ENCODE measurements around the gene TTLL5. TPM values are rescaled to one million over a fixed set of nuclear protein-coding genes. Genes with fewer than 3 reads are reported as not detected.

TTLL5 gene
- total and polyA plus RNA-seq, 2 of the 13 experiments (the other 11 are each of a cell fraction or from before 2014, with no cell fraction given): 11.8 to 18.8 TPM

- FAIRE-seq: no peak
- Histone ChIP-seq H3K4me2 (ENCODE audit: low read depth, low read length) (no peak overlapping the region), H3K9me3 (ENCODE audit: low read length) (no peaks in the 10 kb centered on the region), H3K4me1 (ENCODE audit: insufficient read depth, low read length) (no peaks in the 10 kb centered on the region), H3K27ac (ENCODE audit: extremely low read length, insufficient read depth, low read length) (no peak overlapping the region), H3K4me3 (replicated peaks in 1 of 3; ENCODE audit: insufficient read depth in 1 of 3, low read depth in 2 of 3, low read length in 3 of 3) (no peak overlapping the region), H3K36me3 (replicated peaks in 1 of 2; ENCODE audit: control insufficient read depth in 1 of 2, insufficient read depth in 2 of 2, low read length in 2 of 2) (no peaks in the 10 kb centered on the region), H3K27me3 (ENCODE audit: control insufficient read depth in 1 of 2, insufficient read depth in 2 of 2, low read length in 2 of 2) (no peaks in the 10 kb centered on the region), H2AFZ (ENCODE audit: low read length) (no peak overlapping the region), H4K20me1 (ENCODE audit: insufficient read depth, low read length) (no peaks in the 10 kb centered on the region), H3K79me2 (ENCODE audit: insufficient read depth, low read length) (no peaks in the 10 kb centered on the region), H3K9ac (ENCODE audit: insufficient read depth, low read depth, low read length) (no peak overlapping the region)
- no TSS peak for BruUV-seq (replicated peaks)
- 93% methylated on average over 5 of the region's 5 CpGs for WGBS (ENCODE audit: low lambda C conversion rate)
- ChIA-PET POLR2A (no interaction called here), CTCF (ENCODE audit: low intra/inter-chr PET ratio, low total read pairs) (no interaction called here)
- intact Hi-C loops (cut with micrococcal nuclease; ENCODE audit: unreplicated experiment): no loop called here
- ATAC-seq: no peak
- in situ Hi-C loops (cut with HindIII; ENCODE audit: extremely low pct_ligation_motif_present, low pct_unique_long_range_greater_than_20kb): no loop called here
- no peak for DNase-seq (ENCODE audit: low spot score)
- TF ChIP-seq FOXA3 (CRISPR knock-in tag; IDR thresholded peaks at IDR 0.05): no peak
- no peak for TF ChIP-seq TSC22D2 (CRISPR knock-in tag; IDR thresholded peaks at IDR 0.05; ENCODE audit: borderline replicate concordance)
- TF ChIP-seq ZNF614 (CRISPR knock-in tag; IDR thresholded peaks at IDR 0.05; ENCODE audit: borderline replicate concordance): no peak
- no peak for TF ChIP-seq TBL1XR1 (IDR thresholded peaks at IDR 0.05; ENCODE audit: borderline replicate concordance, low read length, partially characterized antibody)
- no peak for TF ChIP-seq CENPT (CRISPR knock-in tag; IDR thresholded peaks at IDR 0.05; ENCODE audit: low read depth)
- no peak for TF ChIP-seq KLF6 (CRISPR knock-in tag; IDR thresholded peaks at IDR 0.05)
- TF ChIP-seq EP300 (IDR thresholded peaks at IDR 0.05; ENCODE audit: low read depth in 2 of 2, low read length in 2 of 2): no peak
- TF ChIP-seq EP300 (CRISPR knock-in tag; IDR thresholded peaks at IDR 0.05; ENCODE audit: borderline replicate concordance): no peak
- TF ChIP-seq MBD4 (IDR thresholded peaks at IDR 0.05; ENCODE audit: borderline replicate concordance, low read length): no peak
- TF ChIP-seq MXD4 (CRISPR knock-in tag; IDR thresholded peaks at IDR 0.05): no peak
- TF ChIP-seq POLR2AphosphoS5 (IDR thresholded peaks at IDR 0.05; ENCODE audit: low read depth, low read length): no peak
- TF ChIP-seq ZFP82 (CRISPR knock-in tag; IDR thresholded peaks at IDR 0.05; ENCODE audit: borderline replicate concordance): no peak
- TF ChIP-seq, protein P1, sequence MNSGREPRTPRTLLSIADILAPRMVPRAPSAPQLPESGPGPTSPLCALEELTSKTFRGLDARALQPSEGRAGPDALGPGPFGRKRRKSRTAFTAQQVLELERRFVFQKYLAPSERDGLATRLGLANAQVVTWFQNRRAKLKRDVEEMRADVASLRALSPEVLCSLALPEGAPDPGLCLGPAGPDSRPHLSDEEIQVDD (CRISPR knock-in tag; IDR thresholded peaks at IDR 0.05; ENCODE audit: borderline replicate concordance): no peak
- TF ChIP-seq SPEN (CRISPR knock-in tag; IDR thresholded peaks at IDR 0.05; ENCODE audit: low read depth): no peak
- no peak for TF ChIP-seq TCF12 (IDR thresholded peaks at IDR 0.05)
- TF ChIP-seq TCF12 (CRISPR knock-in tag; IDR thresholded peaks at IDR 0.05): no peak
- TF ChIP-seq ZBTB49 (CRISPR knock-in tag; IDR thresholded peaks at IDR 0.05; ENCODE audit: borderline replicate concordance): no peak
Measured at GRCh38 chr14:75946785-75947184, 285.7 kb downstream of the TTLL5 start.
